IPS-20b (cell line): ENCODE results near the gene RNF175.

ENCODE experiments used
- H3K27ac ChIP-seq: one replicate; pipeline ENCODE4 v1.5.1; 2013; ENCODE audit warnings: low read length
- H3K27me3 ChIP-seq: 2 replicates; pipeline ENCODE4 v1.6.1; 2013; ENCODE audit warnings: mild to moderate bottlenecking, low read length, inconsistent platforms; ENCODE audit not compliant: insufficient read depth
- H3K36me3 ChIP-seq: 2 replicates; pipeline ENCODE4 v1.6.1; 2013; ENCODE audit warnings: low read depth, mild to moderate bottlenecking, inconsistent platforms, low read length, moderate library complexity; ENCODE audit not compliant: insufficient read depth
- H3K4me1 ChIP-seq: 2 replicates; pipeline ENCODE4 v1.6.1; 2013; ENCODE audit warnings: mild to moderate bottlenecking, control low read depth, inconsistent platforms, low read length, moderate library complexity; ENCODE audit not compliant: insufficient read depth
- H3K4me3 ChIP-seq: 2 replicates; pipeline ENCODE4 v1.5.1; 2013; ENCODE audit warnings: mild to moderate bottlenecking, low read length, inconsistent platforms
- H3K9ac ChIP-seq: 2 replicates; pipeline ENCODE4 v1.6.1; 2013; ENCODE audit warnings: low read depth, mild to moderate bottlenecking, inconsistent platforms, low read length, moderate library complexity
- H3K9me3 ChIP-seq: 2 replicates; pipeline ENCODE4 v1.6.1; 2013; ENCODE audit warnings: mild to moderate bottlenecking, low read depth, low read length, inconsistent platforms; ENCODE audit not compliant: insufficient read depth

Gene RNF175

GRCh38 chr4:153759407-153760316 lies at the start of gene RNF175:
Gene RNF175 (minus strand): TSS chr4:153760024. CDS start chr4:153759862, 162 bp downstream.
- Histone ChIP-seq H3K27ac (peak within 1 kb of the TSS; percentile 29), H3K9me3 (no peaks in the 10 kb centered on the region), H3K9ac (peak within 1 kb of the TSS; percentile 70), H3K27me3 (peaks cover 19% of the 10 kb centered on the region), H3K4me1 (peaks cover 24% of the 10 kb centered on the region), H3K4me3 (peak within 1 kb of the TSS; percentile 81), H3K36me3 (no peaks in the 10 kb centered on the region)

DNA sequence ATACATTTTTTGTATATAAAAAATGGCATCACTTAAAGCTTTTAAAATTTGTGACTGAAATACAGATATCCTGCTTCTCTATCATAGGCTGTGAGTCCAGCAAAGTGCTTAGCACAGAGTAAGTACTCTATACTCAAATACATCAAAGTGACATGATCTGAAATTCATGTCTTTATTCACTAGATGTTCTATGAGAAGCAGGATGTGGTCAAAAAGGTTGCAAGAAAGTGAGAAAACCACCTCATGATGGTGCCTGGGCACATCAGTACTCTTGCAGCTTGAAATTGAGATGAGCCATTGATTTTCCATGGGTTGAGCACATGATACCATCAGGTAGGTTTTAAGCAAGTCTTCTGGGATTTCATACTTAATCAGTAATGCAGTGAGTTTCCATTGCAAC lies 49.5 kb upstream of the RNF175 start:
- Histone ChIP-seq H3K9me3 (no peaks in the 10 kb centered on the region), H3K27ac (no peak overlapping the region), H3K4me3 (no peak overlapping the region), H3K4me1 (peaks cover 3% of the 10 kb centered on the region; the same call in 1 of the 2 replicates), H3K36me3 (no peaks in the 10 kb centered on the region), H3K27me3 (no peaks in the 10 kb centered on the region), H3K9ac (no peak overlapping the region)

- Histone ChIP-seq H3K27me3 (no peaks in the 10 kb centered on the region), H3K4me3 (no peak overlapping the region), H3K4me1 (peaks cover 3% of the 10 kb centered on the region; the same call in 1 of the 2 replicates), H3K9ac (no peak overlapping the region), H3K27ac (no peak overlapping the region), H3K9me3 (no peaks in the 10 kb centered on the region), H3K36me3 (no peaks in the 10 kb centered on the region)
Observed at GRCh38 chr4:153808175-153808574, 48.4 kb upstream of the RNF175 start.

DNA sequence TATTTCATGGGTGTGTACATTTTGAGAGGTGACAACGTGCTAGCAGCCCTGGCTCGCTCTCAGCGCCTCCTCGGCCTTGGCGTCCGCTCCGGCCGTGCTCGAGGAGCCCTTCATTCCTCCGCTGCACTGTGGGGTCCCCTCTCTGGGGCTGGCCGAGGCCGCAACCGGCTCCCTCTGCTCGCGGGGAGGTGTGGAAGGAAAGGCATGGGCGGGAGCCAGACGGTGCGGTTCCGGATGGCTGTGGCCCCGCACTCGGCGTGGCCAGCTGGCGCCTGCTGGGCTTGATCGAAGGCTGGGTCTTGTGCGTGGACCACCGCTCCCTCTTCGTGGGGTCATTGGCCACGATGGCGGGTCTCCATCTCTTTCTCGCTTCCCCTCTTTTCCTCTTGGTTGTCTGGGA lies 46.2 kb upstream of the RNF175 start:
- H3K27me3 ChIP-seq: no peaks in the 10 kb centered on the region
- no peak overlapping the region for H3K27ac ChIP-seq
- no peaks in the 10 kb centered on the region for H3K9me3 ChIP-seq
- no peaks in the 10 kb centered on the region for H3K4me1 ChIP-seq
- no peaks in the 10 kb centered on the region for H3K36me3 ChIP-seq
- no peak overlapping the region for H3K9ac ChIP-seq
- H3K4me3 ChIP-seq: no peak overlapping the region

GRCh38 chr4:153804722-153805121 lies 44.9 kb upstream of the RNF175 start:
- Histone ChIP-seq H3K27ac (no peak overlapping the region), H3K4me1 (no peaks in the 10 kb centered on the region), H3K36me3 (no peaks in the 10 kb centered on the region), H3K9me3 (no peaks in the 10 kb centered on the region), H3K9ac (no peak overlapping the region), H3K4me3 (no peak overlapping the region), H3K27me3 (no peaks in the 10 kb centered on the region)

DNA sequence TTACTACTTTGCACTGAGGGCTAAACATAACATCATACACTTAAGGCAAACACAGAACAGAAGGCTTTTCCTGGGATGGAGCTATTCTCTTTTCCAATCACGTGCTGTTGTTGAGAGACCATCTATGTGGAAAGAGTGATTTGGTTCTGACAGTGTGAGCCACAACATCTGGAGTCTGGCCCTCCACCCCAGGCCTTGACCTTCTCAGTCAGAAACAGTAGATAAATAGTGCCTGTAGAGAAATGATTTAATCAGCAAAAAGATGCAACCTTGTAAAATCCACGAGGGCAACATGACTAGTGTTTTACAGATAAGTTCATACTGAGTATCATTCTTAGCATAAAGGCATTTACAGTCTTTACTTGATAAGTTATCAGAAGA lies 39.9 kb upstream of the RNF175 start:
- no peak overlapping the region for H3K4me3 ChIP-seq
- no peak overlapping the region for H3K27ac ChIP-seq
- H3K9ac ChIP-seq: no peak overlapping the region
- H3K27me3 ChIP-seq: no peaks in the 10 kb centered on the region
- H3K36me3 ChIP-seq: no peaks in the 10 kb centered on the region
- H3K9me3 ChIP-seq: no peaks in the 10 kb centered on the region
- no peaks in the 10 kb centered on the region for H3K4me1 ChIP-seq

GRCh38 chr4:153798901-153799693 lies 39.3 kb upstream of the RNF175 start:
- 0 out of 2 replicates have a peak, but pooled peaks cover 2% of the 10 kb centered on the region for H3K27me3 ChIP-seq
- H3K27ac ChIP-seq: no peak overlapping the region
- H3K4me3 ChIP-seq: no peak overlapping the region
- no peaks in the 10 kb centered on the region for H3K9me3 ChIP-seq
- no peaks in the 10 kb centered on the region for H3K36me3 ChIP-seq
- no peak overlapping the region for H3K9ac ChIP-seq
- no peaks in the 10 kb centered on the region for H3K4me1 ChIP-seq

DNA sequence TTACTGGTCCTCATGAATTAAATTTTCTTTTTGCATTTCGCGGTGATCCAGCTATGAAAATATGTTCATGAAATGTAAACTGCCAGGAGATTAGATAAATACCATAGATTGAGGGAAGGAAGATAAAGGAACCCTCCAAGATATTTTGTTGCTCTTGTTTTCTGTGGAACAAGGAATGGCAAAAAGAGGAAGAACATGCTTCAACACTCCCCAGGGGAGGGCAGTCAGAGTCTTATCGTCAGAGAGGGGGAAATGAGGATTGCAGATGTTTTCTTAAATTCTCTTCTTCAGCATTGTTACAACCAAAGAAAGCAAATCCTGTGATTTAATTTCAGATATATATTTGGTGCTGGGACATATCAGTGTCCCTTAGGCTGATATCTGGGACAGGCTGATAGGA lies 38.6 kb upstream of the RNF175 start:
- H3K4me1 ChIP-seq: no peaks in the 10 kb centered on the region

DNA sequence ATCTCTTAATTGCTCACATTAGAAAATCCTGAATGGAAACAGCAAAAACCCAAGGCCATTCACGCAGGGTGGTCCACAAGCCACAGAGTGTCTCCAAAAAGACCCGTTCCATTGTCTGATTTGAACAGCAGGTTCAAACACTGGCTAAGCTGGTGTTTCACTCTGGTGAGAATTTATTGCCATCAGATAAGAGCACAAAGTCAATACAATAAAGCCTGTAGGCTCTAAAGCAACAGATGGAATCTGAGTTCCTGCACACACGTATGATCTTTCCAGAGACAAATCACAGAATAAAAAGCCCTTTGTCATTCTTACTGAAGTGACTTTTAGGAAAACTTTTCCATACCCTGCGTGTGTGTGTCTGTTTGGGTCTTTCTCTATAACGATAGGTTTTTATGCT lies 34.2 kb upstream of the RNF175 start:
- Histone ChIP-seq H3K27ac (no peak overlapping the region), H3K4me3 (no peak overlapping the region), H3K36me3 (no peaks in the 10 kb centered on the region)

More for the DNA sequence above, 38.6 kb upstream of the RNF175 start:
- Histone ChIP-seq H3K27ac (no peak overlapping the region), H3K9ac (no peak overlapping the region), H3K36me3 (no peaks in the 10 kb centered on the region), H3K27me3 (0 out of 2 replicates have a peak, but pooled peaks cover 9% of the 10 kb centered on the region), H3K9me3 (no peaks in the 10 kb centered on the region), H3K4me3 (no peak overlapping the region)

GRCh38 chr4:153792618-153793247 lies 32.9 kb upstream of the RNF175 start:
- Histone ChIP-seq H3K27ac (peak overlapping the region; percentile 55), H3K9ac (peak overlapping the region; percentile 97), H3K27me3 (peaks cover 29% of the 10 kb centered on the region), H3K4me1 (peaks cover 14% of the 10 kb centered on the region), H3K4me3 (peak overlapping the region; percentile 84), H3K36me3 (no peaks in the 10 kb centered on the region), H3K9me3 (no peaks in the 10 kb centered on the region)

More for the DNA sequence above, 34.2 kb upstream of the RNF175 start:
- Histone ChIP-seq H3K27me3 (peaks cover 29% of the 10 kb centered on the region), H3K9me3 (no peaks in the 10 kb centered on the region), H3K4me1 (peaks cover 14% of the 10 kb centered on the region), H3K9ac (0 out of 2 replicates have a peak overlapping the region, but pooled peaks have one; percentile 20)
